IMR-90 (cell line): Measurements from ENCODE around the gene CHORDC1. TPM values are rescaled to one million over a fixed set of nuclear protein-coding genes. Genes with fewer than 3 reads are reported as not detected.

Source experiments
- ATAC-seq: fragments of 200-7000 bp; cut with Tn5 transposase; 2 replicates; pipeline ENCODE4 v1.9.1; 2020; ENCODE audit warnings: low read depth, mild to moderate bottlenecking, moderate library complexity
- BruUV-seq: library from RNA; stranded (reverse); fragments of 400-500 nt; replicated peaks from 2 replicates; lab custom pipeline; 2021; lab: Mats Ljungman, UMichigan
- CTCF ChIA-PET: fragments of 300-600 bp; formaldehyde crosslinking; extraction: SDS; loops from one replicate; lab custom pipeline; 2021; ENCODE audit warnings: antibody characterized with exemption; lab: Yijun Ruan, JAX
- POLR2A ChIA-PET: fragments of 300-600 bp; sonication (Branson Sonifier 250); formaldehyde crosslinking; loops from one replicate; lab custom pipeline; 2022; ENCODE audit warnings: antibody characterized with exemption; ENCODE audit not compliant: unreplicated experiment; lab: Charles Lee
- DNase-seq: peaks from one replicate; pipeline ENCODE4 v3.0.0; 2013
- H2AFZ ChIP-seq: replicated peaks from 2 replicates; pipeline ENCODE3; 2013; ENCODE audit warnings: low read length, mild to moderate bottlenecking; ENCODE audit not compliant: poor library complexity
- H2AK5ac ChIP-seq: 2 replicates; pipeline ENCODE4 v1.6.1; 2013; ENCODE audit warnings: low read depth, low read length, inconsistent platforms
- H2AK9ac ChIP-seq: replicated peaks from 2 replicates; pipeline ENCODE3; 2013; ENCODE audit warnings: mild to moderate bottlenecking, low read depth, low read length, moderate library complexity; ENCODE audit not compliant: poor library complexity
- H2BK120ac ChIP-seq: 2 replicates; pipeline ENCODE4 v1.6.1; 2013; ENCODE audit warnings: low read depth, low read length, inconsistent platforms
- H2BK15ac ChIP-seq: 3 replicates; pipeline ENCODE4 v1.6.1; 2013; ENCODE audit warnings: low read depth, low read length, inconsistent platforms
- H2BK20ac ChIP-seq: 2 replicates; pipeline ENCODE4 v1.6.1; 2013; ENCODE audit warnings: low read depth, mild to moderate bottlenecking, inconsistent platforms, low read length, moderate library complexity
- H2BK5ac ChIP-seq: 2 replicates; pipeline ENCODE4 v1.6.1; 2013; ENCODE audit warnings: mild to moderate bottlenecking, low read depth, low read length, inconsistent platforms; ENCODE audit not compliant: poor library complexity, severe bottlenecking
- H3K14ac ChIP-seq: replicated peaks from 2 replicates; pipeline ENCODE4 v1.6.1; 2013; ENCODE audit warnings: low read depth, low read length, inconsistent platforms
- H3K18ac ChIP-seq: 2 replicates; pipeline ENCODE4 v1.6.1; 2013; ENCODE audit warnings: low read depth, low read length, control low read depth
- H3K23ac ChIP-seq: 2 replicates; pipeline ENCODE4 v1.6.1; 2013; ENCODE audit warnings: low read depth, low read length, inconsistent platforms
- H3K27ac ChIP-seq: 2 replicates; pipeline ENCODE4 v1.5.1; 2013; ENCODE audit warnings: mild to moderate bottlenecking, control low read depth, low read length; ENCODE audit not compliant: insufficient read depth
- H3K27me3 ChIP-seq: 2 replicates; pipeline ENCODE4 v1.6.1; 2013; ENCODE audit warnings: low read length; ENCODE audit not compliant: control insufficient read depth, insufficient read depth
- H3K36me3 ChIP-seq: 2 replicates; pipeline ENCODE4 v1.6.1; 2013; ENCODE audit warnings: low read length, mixed read lengths; ENCODE audit not compliant: control insufficient read depth, insufficient read depth
- H3K4ac ChIP-seq: 2 replicates; pipeline ENCODE4 v1.6.1; 2013; ENCODE audit warnings: low read depth, low read length, inconsistent platforms
- H3K4me1 ChIP-seq: 2 replicates; pipeline ENCODE4 v1.6.1; 2013; ENCODE audit warnings: low read length, mixed read lengths; ENCODE audit not compliant: control insufficient read depth, insufficient read depth
- H3K4me2 ChIP-seq: 2 replicates; pipeline ENCODE4 v1.6.1; 2013; ENCODE audit warnings: low read depth, mild to moderate bottlenecking, control low read depth, low read length, moderate library complexity
- H3K4me3 ChIP-seq: 2 replicates; pipeline ENCODE4 v1.5.1; 2013; ENCODE audit warnings: low read depth, mild to moderate bottlenecking, control low read depth, low read length, moderate library complexity; ENCODE audit not compliant: insufficient read depth
- H3K56ac ChIP-seq: 2 replicates; pipeline ENCODE4 v1.6.1; 2013; ENCODE audit warnings: low read length, inconsistent platforms; ENCODE audit not compliant: insufficient read depth; ENCODE audit errors: extremely low read depth
- H3K79me1 ChIP-seq, 2 experiments: 2 replicates each; pipeline ENCODE4 v1.6.1; 2013; ENCODE audit warnings: low read length in 2 of 2, inconsistent platforms in 1 of 2, low read depth in 1 of 2
- H3K9ac ChIP-seq: 2 replicates; pipeline ENCODE4 v1.6.1; 2013; ENCODE audit warnings: low read depth, low read length, control low read depth
- H3K9me1 ChIP-seq: 2 replicates; pipeline ENCODE4 v1.6.1; 2013; ENCODE audit warnings: low read length, inconsistent platforms; ENCODE audit not compliant: insufficient read depth
- H3K9me3 ChIP-seq: 2 replicates; pipeline ENCODE4 v1.6.1; 2013; ENCODE audit warnings: low read length; ENCODE audit not compliant: control insufficient read depth, insufficient read depth
- H4K20me1 ChIP-seq: 2 replicates; pipeline ENCODE4 v1.6.1; 2013; ENCODE audit warnings: low read length, inconsistent platforms; ENCODE audit not compliant: insufficient read depth
- H4K5ac ChIP-seq: 2 replicates; pipeline ENCODE4 v1.6.1; 2013; ENCODE audit warnings: mild to moderate bottlenecking, low read depth, low read length, control low read depth
- H4K8ac ChIP-seq, 2 experiments: 2 replicates each; pipeline ENCODE4 v1.6.1; 2013; ENCODE audit warnings: low read depth in 2 of 2, low read length in 2 of 2, control low read depth in 1 of 2, inconsistent platforms in 1 of 2
- H4K91ac ChIP-seq: 2 replicates; pipeline ENCODE4 v1.6.1; 2013; ENCODE audit warnings: low read depth, low read length, inconsistent platforms; ENCODE audit not compliant: insufficient read depth
- BHLHE40 ChIP-seq: fragments of 150-350 bp; IDR thresholded peaks from 2 replicates; pipeline ENCODE4 v1.6.1; 2016; ENCODE audit warnings: mild to moderate bottlenecking, low read depth, low read length
- CEBPB ChIP-seq: IDR thresholded peaks from 2 replicates; pipeline ENCODE4 v1.6.1; 2012; ENCODE audit warnings: low read depth, low read length, improper control_type of control experiment
- CHD1 ChIP-seq: IDR thresholded peaks from 2 replicates; pipeline ENCODE4 v1.6.1; 2012; ENCODE audit warnings: low read depth, low read length, improper control_type of control experiment
- FOS ChIP-seq: fragments of 150-350 bp; IDR thresholded peaks from 2 replicates; pipeline ENCODE4 v1.6.1; 2016; ENCODE audit warnings: low read depth, low read length
- MAFK ChIP-seq: IDR thresholded peaks from 2 replicates; pipeline ENCODE4 v1.6.1; 2012; ENCODE audit warnings: low read depth, low read length, improper control_type of control experiment
- MAZ ChIP-seq: IDR thresholded peaks from 2 replicates; pipeline ENCODE4 v1.6.1; 2012; ENCODE audit warnings: low read depth, mild to moderate bottlenecking, low read length, improper control_type of control experiment, moderate library complexity, borderline replicate concordance
- MXI1 ChIP-seq: IDR thresholded peaks from 2 replicates; pipeline ENCODE4 v1.6.1; 2012; ENCODE audit warnings: low read depth, mild to moderate bottlenecking, low read length, moderate library complexity, borderline replicate concordance
- NFE2L2 ChIP-seq: fragments of 150-350 bp; IDR thresholded peaks from 2 replicates; pipeline ENCODE4 v1.6.1; 2016; ENCODE audit warnings: low read depth, mild to moderate bottlenecking, low read length
- RAD21 ChIP-seq: IDR thresholded peaks from 2 replicates; pipeline ENCODE4 v1.6.1; 2012; ENCODE audit warnings: low read length, improper control_type of control experiment
- RCOR1 ChIP-seq: IDR thresholded peaks from 2 replicates; pipeline ENCODE4 v1.6.1; 2012; ENCODE audit warnings: mild to moderate bottlenecking, low read length, improper control_type of control experiment; ENCODE audit not compliant: insufficient replicate concordance
- RFX5 ChIP-seq: IDR thresholded peaks from 2 replicates; pipeline ENCODE4 v1.8.0; 2012; ENCODE audit warnings: low read depth, mild to moderate bottlenecking, low read length, moderate library complexity
- SMC3 ChIP-seq: fragments of 150-350 bp; IDR thresholded peaks from 2 replicates; pipeline ENCODE4 v1.6.1; 2016; ENCODE audit warnings: low read depth, mild to moderate bottlenecking, antibody characterized with exemption, low read length, moderate library complexity
- WGBS, 2 experiments: methylation state at CpG; one replicate each; pipeline versions ENCODE4 v1.1.5 to v1.1.7; 2013; ENCODE audit warnings: missing lambda C conversion rate in 2 of 2; ENCODE audit not compliant: insufficient read length in 1 of 2; ENCODE audit errors: extremely low coverage in 2 of 2; 5-methylcytosine and 5-hydroxymethylcytosine counted together
- dilution Hi-C: fragments of 300-500 bp; cut with HindIII; formaldehyde crosslinking; loops from one replicate; pipeline ENCODE4 v1.14.3; 2018; ENCODE audit warnings: low sequenced_read_pairs; ENCODE audit not compliant: unreplicated experiment
- in situ Hi-C: fragments of 300-500 bp; cut with MboI; formaldehyde crosslinking; loops from 3 replicates; pipeline ENCODE4 v1.14.3; 2019; ENCODE audit warnings: low sequenced_read_pairs, inconsistent platforms, mixed read lengths
- intact Hi-C: fragments of 100-400 bp; cut with micrococcal nuclease; formaldehyde crosslinking; loops from 2 replicates; pipeline ENCODE4 v1.10.0; 2022
- polyA plus RNA-seq, 3 experiments: library from polyadenylated mRNA; depleted of rRNA; stranded (reverse); fragments of >200 nt; gene quantifications; 2 replicates each; pipeline ENCODE4 v1.2.3, GENCODE V29; 2012; ENCODE audit warnings: low replicate concordance in 1 of 3
- total RNA-seq: library from RNA; depleted of rRNA; stranded (reverse); fragments of >200 nt; gene quantifications from 2 replicates; pipeline ENCODE4 v1.2.3, GENCODE V29; 2012
- TF ChIP-seq, protein P1 (sequence below): fragments of 150-350 bp; IDR thresholded peaks from 2 replicates; pipeline ENCODE4 v1.6.1; 2016; ENCODE audit warnings: low read depth, mild to moderate bottlenecking, low read length, moderate library complexity, borderline replicate concordance
- TF ChIP-seq, protein P2 (sequence below): conservative IDR thresholded peaks from 2 replicates; pipeline ENCODE4 v1.5.1; 2012; ENCODE audit warnings: mild to moderate bottlenecking, low read depth, low read length, improper control_type of control experiment

Gene CHORDC1
- total and polyA plus RNA-seq, 2 of the 4 experiments (the other 2 are of a cell fraction), result 26.9 to 51.4 TPM

DNA sequence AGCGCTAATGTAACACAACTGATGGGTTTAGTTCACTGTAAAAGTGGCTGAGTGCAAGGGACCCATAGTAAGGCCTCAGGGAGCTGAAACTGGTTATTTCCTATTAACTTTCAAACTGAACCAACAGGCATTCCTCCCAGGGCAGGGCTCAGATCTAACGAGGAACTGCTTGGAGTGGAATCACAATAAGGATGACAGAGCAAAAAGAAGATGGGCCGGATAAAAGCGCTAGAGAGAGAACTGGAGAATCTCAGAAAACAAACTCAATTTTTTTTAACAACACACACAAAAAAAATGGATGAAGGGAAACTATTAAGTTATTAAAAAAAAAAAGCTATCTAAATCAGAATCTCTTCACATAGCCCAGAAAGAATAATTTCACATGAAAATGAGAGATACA lies 14.2 kb upstream of the CHORDC1 start:
- Histone ChIP-seq H4K91ac (no peak overlapping the region), H3K4ac (no peak overlapping the region), H4K8ac (no peak overlapping the region), H3K27ac (no peak overlapping the region), H3K4me2 (no peak overlapping the region), H3K56ac (no peak overlapping the region), H2BK5ac (no peak overlapping the region), H3K23ac (no peak overlapping the region), H3K9me1 (no peaks in the 10 kb centered on the region), H3K14ac (no peak overlapping the region), H3K9me3 (no peaks in the 10 kb centered on the region), H4K20me1 (no peaks in the 10 kb centered on the region), H3K79me1 (no peaks in the 10 kb centered on the region), H3K36me3 (no peaks in the 10 kb centered on the region), H2BK20ac (no peak overlapping the region), H2AK5ac (no peak overlapping the region), H3K9ac (no peak overlapping the region), H3K4me1 (no peaks in the 10 kb centered on the region), H2BK120ac (no peak overlapping the region), H3K18ac (no peak overlapping the region), H4K5ac (no peak overlapping the region), H2AK9ac (no peak overlapping the region), H2BK15ac (no peak overlapping the region), H2AFZ (no peak overlapping the region), H3K4me3 (no peak overlapping the region), H3K27me3 (no peaks in the 10 kb centered on the region)
- TF ChIP-seq SMC3, result no peak
- TF ChIP-seq, protein P1, sequence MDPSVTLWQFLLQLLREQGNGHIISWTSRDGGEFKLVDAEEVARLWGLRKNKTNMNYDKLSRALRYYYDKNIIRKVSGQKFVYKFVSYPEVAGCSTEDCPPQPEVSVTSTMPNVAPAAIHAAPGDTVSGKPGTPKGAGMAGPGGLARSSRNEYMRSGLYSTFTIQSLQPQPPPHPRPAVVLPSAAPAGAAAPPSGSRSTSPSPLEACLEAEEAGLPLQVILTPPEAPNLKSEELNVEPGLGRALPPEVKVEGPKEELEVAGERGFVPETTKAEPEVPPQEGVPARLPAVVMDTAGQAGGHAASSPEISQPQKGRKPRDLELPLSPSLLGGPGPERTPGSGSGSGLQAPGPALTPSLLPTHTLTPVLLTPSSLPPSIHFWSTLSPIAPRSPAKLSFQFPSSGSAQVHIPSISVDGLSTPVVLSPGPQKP, result no peak
- no peak for TF ChIP-seq MAZ
- TF ChIP-seq RFX5, result no peak
- no peak for TF ChIP-seq FOS
- TF ChIP-seq, protein P2, sequence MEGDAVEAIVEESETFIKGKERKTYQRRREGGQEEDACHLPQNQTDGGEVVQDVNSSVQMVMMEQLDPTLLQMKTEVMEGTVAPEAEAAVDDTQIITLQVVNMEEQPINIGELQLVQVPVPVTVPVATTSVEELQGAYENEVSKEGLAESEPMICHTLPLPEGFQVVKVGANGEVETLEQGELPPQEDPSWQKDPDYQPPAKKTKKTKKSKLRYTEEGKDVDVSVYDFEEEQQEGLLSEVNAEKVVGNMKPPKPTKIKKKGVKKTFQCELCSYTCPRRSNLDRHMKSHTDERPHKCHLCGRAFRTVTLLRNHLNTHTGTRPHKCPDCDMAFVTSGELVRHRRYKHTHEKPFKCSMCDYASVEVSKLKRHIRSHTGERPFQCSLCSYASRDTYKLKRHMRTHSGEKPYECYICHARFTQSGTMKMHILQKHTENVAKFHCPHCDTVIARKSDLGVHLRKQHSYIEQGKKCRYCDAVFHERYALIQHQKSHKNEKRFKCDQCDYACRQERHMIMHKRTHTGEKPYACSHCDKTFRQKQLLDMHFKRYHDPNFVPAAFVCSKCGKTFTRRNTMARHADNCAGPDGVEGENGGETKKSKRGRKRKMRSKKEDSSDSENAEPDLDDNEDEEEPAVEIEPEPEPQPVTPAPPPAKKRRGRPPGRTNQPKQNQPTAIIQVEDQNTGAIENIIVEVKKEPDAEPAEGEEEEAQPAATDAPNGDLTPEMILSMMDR, result no peak
- TF ChIP-seq RCOR1, result no peak
- TF ChIP-seq CEBPB, result no peak
- no peak for TF ChIP-seq RAD21
- TF ChIP-seq NFE2L2, result no peak
- no peak for TF ChIP-seq BHLHE40
- TF ChIP-seq MAFK, result no peak
- no peak for TF ChIP-seq MXI1
- TF ChIP-seq CHD1, result no peak
- in situ Hi-C loops (no loop called here), dilution Hi-C loops (no loop called here), intact Hi-C loops (no loop called here)
- ChIA-PET POLR2A (no interaction called here), CTCF (no interaction called here)
- no CpG with 5 or more reads among the region's 4 CpGs for WGBS, 2 experiments
- DNase-seq (no peak), ATAC-seq (no peak)
- BruUV-seq, result no TSS peak
